ACC112 (cell line): ENCODE data around the gene MAP3K14.
"Not testable (repeated sequence)": the region's sequence is repeated elsewhere in the genome, so short reads cannot be mapped to it uniquely, and the experiment has no call there.

ENCODE experiments used
- H2AFZ ChIP-seq: fragments of 200-600 bp; sonication (generic); one replicate; pipeline ENCODE4 v1.6.0; 2017; ENCODE audit warnings: antibody characterized with exemption, low read length; ENCODE audit not compliant: unreplicated experiment
- H3K27ac ChIP-seq: fragments of 200-600 bp; sonication (generic); 2 replicates; pipeline ENCODE4 v1.5.1; 2014; ENCODE audit warnings: low read depth, mild to moderate bottlenecking, antibody characterized with exemption, low read length, moderate library complexity
- H3K27me3 ChIP-seq: fragments of 200-600 bp; sonication (generic); 2 replicates; pipeline ENCODE4 v1.6.1; 2014; ENCODE audit warnings: mild to moderate bottlenecking, antibody characterized with exemption, low read length, moderate library complexity, mixed read lengths; ENCODE audit not compliant: insufficient read depth
- H3K36me3 ChIP-seq: fragments of 200-600 bp; sonication (generic); 2 replicates; pipeline ENCODE4 v1.6.1; 2016; ENCODE audit warnings: mild to moderate bottlenecking, antibody characterized with exemption, low read length, moderate library complexity, mixed read lengths; ENCODE audit not compliant: insufficient read depth
- H3K4me1 ChIP-seq: fragments of 200-600 bp; sonication (generic); one replicate; pipeline ENCODE4 v1.6.1; 2016; ENCODE audit warnings: low read length, mixed read lengths; ENCODE audit not compliant: insufficient read depth, unreplicated experiment, control insufficient read depth
- H3K4me3 ChIP-seq: fragments of 200-600 bp; sonication (generic); 2 replicates; pipeline ENCODE4 v1.5.1; 2014; ENCODE audit warnings: mild to moderate bottlenecking, low read depth, low read length
- H3K79me2 ChIP-seq: fragments of 200-600 bp; sonication (generic); one replicate; pipeline ENCODE4 v1.6.0; 2016; ENCODE audit warnings: low read length; ENCODE audit not compliant: control insufficient read depth, unreplicated experiment, insufficient read depth

The MAP3K14 gene

DNA sequence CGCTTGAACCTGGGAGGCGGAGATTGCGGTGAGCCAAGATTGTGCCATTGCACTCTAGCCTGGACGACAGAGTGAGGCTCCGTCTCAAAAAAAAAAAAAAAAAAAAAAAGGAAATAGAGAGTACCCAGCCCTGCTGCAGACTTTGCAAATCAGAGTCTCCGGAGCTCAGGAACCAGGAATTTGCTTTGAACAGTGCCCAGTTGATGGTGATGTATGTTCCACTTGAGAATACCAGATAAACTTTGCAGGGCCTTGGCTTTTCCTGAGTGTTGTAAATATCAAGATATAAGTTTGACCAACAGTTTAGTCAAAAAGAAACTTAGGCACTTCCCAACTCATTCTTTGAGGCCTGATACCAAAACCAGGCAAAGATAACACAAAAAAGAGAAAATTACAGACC lies 30.6 kb upstream of the MAP3K14 start:
- no peaks in the 10 kb centered on the region for H3K79me2 ChIP-seq
- peaks cover 23% of the 10 kb centered on the region for H3K4me1 ChIP-seq
- H3K4me3 ChIP-seq, result no peak overlapping the region
- no peak overlapping the region for H2AFZ ChIP-seq
- H3K27me3 ChIP-seq, result no peaks in the 10 kb centered on the region
- no peak overlapping the region for H3K27ac ChIP-seq
- 0 out of 2 replicates have a peak, but pooled peaks cover 3% of the 10 kb centered on the region for H3K36me3 ChIP-seq

GRCh38 chr17:45346216-45347015 lies 29.6 kb upstream of the MAP3K14 start:
- H3K4me3 ChIP-seq, result no peak overlapping the region
- peak overlapping the region; percentile 77 for H3K27ac ChIP-seq
- peaks cover 31% of the 10 kb centered on the region for H3K4me1 ChIP-seq
- no peaks in the 10 kb centered on the region for H3K27me3 ChIP-seq
- H3K36me3 ChIP-seq, result no peaks in the 10 kb centered on the region
- peak overlapping the region; percentile 39 for H2AFZ ChIP-seq
- H3K79me2 ChIP-seq, result no peaks in the 10 kb centered on the region

DNA sequence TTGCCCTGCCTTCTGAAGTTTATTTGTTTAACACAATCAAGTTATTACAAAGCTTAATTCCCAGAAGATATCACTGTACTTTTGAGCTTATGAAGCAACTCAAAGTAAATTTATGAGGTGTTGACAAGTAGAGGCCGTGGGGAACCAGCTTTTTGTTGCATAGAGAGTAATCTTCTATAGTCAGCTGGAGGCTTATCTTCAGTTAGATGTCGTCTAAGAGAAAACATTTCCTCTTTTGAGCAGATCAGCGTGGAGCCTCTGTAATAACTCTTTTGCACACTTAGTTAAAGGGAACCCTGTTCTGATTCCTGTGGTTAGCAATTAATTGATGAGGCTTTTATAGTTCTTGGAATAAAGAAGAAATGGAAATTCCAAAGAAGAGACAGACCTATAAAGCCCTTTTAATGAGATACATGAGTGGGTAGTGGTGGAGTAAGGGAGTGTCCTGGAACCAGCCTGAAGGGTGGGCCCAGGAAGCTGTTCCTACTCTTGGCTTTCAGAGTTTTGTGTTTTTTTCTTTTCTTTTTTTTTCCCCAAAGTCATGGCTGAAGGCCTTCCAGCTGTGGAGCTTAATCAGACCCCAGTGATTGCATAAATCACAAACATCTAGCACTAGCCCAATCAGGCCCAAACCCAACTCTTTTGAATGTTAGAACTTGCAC lies 28.9 kb upstream of the MAP3K14 start:
- Histone ChIP-seq H3K36me3 (no peaks in the 10 kb centered on the region), H3K4me3 (no peak overlapping the region), H3K27me3 (no peaks in the 10 kb centered on the region), H3K79me2 (no peaks in the 10 kb centered on the region), H3K4me1 (peaks cover 38% of the 10 kb centered on the region), H2AFZ (peak overlapping the region; percentile 39), H3K27ac (peak overlapping the region; percentile 77)

GRCh38 chr17:45345246-45345553 lies 28.4 kb upstream of the MAP3K14 start:
- H3K36me3 ChIP-seq, result no peaks in the 10 kb centered on the region
- H3K4me3 ChIP-seq, result no peak overlapping the region
- no peaks in the 10 kb centered on the region for H3K79me2 ChIP-seq
- H3K27ac ChIP-seq, result peak overlapping the region; percentile 77
- H3K27me3 ChIP-seq, result no peaks in the 10 kb centered on the region
- H2AFZ ChIP-seq, result peak overlapping the region; percentile 36
- H3K4me1 ChIP-seq, result peaks cover 40% of the 10 kb centered on the region

DNA sequence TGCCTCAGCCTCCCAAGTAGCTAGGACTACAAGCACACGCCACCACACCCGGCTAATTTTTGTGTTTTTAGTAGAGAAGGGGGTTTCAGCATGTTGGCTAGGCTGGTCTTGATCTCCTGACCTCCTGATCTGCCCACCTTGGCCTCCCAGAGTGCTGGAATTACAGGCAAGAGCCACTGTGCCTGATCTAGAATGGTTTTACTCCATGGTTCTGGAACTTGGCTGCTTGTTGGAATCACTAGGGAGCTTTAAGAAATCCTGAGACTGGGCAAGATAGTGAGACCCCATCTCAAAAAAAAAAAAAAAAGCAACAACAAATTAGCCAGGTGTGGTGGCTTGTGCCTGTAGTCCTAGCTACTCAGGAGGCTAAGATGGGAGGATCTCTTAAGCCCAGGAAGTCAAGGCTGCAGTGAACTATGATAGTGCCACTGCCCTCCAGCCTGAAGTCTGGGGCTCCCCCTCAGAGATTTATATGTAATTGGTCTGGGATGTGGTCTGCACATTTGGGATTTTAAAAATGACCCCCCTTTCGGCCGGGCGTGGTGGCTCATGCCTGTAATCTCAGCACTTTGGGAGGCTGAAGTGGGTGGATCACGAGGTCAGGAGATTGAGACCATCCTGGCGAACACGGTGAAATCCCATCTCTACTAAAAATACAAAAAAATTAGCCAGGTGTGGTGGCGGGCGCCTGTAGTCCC lies 27.3 kb upstream of the MAP3K14 start:
- not testable (repeated sequence) for H2AFZ ChIP-seq, H3K36me3 ChIP-seq, H3K79me2 ChIP-seq, H3K4me3 ChIP-seq, H3K27ac ChIP-seq, H3K27me3 ChIP-seq
- H3K4me1 ChIP-seq, result peaks cover 47% of the 10 kb centered on the region

DNA sequence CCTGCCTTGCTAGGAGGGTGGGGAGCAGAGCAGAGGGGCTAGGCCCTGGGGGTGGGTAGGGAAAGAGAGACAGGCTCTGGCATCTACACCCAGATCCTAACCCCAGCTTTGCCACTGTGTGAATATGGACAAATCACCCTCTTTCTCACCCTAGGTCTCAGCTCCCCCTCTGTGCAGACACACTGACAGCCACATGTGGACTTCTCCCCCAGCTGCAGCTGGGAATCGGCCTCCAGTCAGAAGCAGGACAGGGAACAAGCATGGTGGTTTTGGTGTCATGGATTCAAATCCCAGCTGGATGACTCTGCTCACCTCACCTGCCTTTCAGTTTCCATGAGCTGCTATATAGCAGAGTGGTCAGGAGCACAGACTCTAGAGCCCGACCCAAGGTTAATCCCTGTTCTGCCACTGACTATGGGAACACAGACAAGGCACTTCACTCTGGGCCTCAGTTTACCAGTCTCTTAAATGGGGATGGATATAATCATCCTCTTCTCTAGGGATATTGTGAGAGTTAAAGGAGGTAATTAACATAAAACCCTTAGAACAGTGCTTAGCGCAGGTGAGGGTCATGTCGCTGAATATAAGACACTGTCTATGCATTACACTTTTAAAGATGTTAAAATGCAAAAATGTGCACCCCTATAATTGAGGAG lies 26.2 kb upstream of the MAP3K14 start:
- Histone ChIP-seq H3K36me3 (no peaks in the 10 kb centered on the region), H2AFZ (no peak overlapping the region), H3K27ac (peak overlapping the region; percentile 78; the same call in 1 of the 2 replicates), H3K4me3 (no peak overlapping the region), H3K79me2 (no peaks in the 10 kb centered on the region), H3K27me3 (no peaks in the 10 kb centered on the region), H3K4me1 (peaks cover 47% of the 10 kb centered on the region)

DNA sequence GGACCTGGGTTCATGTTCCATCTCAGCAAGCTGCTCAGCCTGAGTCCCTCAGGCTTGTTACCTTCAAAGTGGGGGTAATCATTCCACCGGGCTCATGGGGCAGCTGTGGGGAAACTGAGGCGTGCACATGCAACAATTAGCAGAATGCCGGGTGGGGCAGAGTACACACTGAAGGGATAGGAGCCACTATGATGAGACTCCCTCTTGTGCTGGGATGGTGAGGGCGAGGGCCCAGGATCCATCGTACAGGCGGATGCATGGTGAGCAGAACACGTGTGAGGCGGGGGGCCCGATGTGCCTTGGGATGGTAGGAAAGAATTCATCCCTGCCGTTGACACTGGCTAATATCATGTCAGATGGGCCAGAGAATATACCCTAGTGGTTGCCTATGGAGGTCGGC lies 25.5 kb upstream of the MAP3K14 start:
- peak overlapping the region; percentile 64 for H2AFZ ChIP-seq
- H3K79me2 ChIP-seq, result no peaks in the 10 kb centered on the region
- H3K27ac ChIP-seq, result peak overlapping the region; percentile 78
- H3K36me3 ChIP-seq, result no peaks in the 10 kb centered on the region
- peaks cover 47% of the 10 kb centered on the region for H3K4me1 ChIP-seq
- peak overlapping the region; percentile 69 for H3K4me3 ChIP-seq
- no peaks in the 10 kb centered on the region for H3K27me3 ChIP-seq

GRCh38 chr17:45341533-45342158 lies 24.8 kb upstream of the MAP3K14 start:
- peaks cover 47% of the 10 kb centered on the region for H3K4me1 ChIP-seq
- H3K36me3 ChIP-seq, result no peaks in the 10 kb centered on the region
- H2AFZ ChIP-seq, result peak overlapping the region; percentile 64
- no peaks in the 10 kb centered on the region for H3K27me3 ChIP-seq
- peak overlapping the region; percentile 78 for H3K27ac ChIP-seq
- no peaks in the 10 kb centered on the region for H3K79me2 ChIP-seq
- peak overlapping the region; percentile 69 for H3K4me3 ChIP-seq

- Histone ChIP-seq H3K4me1 (peaks cover 29% of the 10 kb centered on the region), H3K27ac (peak overlapping the region; percentile 78), H3K4me3 (no peak overlapping the region), H3K36me3 (no peaks in the 10 kb centered on the region), H2AFZ (no peak overlapping the region), H3K79me2 (no peaks in the 10 kb centered on the region), H3K27me3 (no peaks in the 10 kb centered on the region)
Measured at GRCh38 chr17:45339646-45340605, 23.1 kb upstream of the MAP3K14 start.
